Activated CD4-positive, alpha-beta memory T cell treated with anti-CD3 and anti-CD28 coated beads, Interleukin-2, amount 10 ng/mL, durations not matched to agents 7 days and 5 days (primary cell): ENCODE measurements around the gene TGFB3. TPM values are rescaled to one million over a fixed set of nuclear protein-coding genes. Genes with fewer than 3 reads are reported as not detected.

Source experiments
- CTCF ChIA-PET: fragments of 350-600 bp; sonication (Branson Sonifier 250); formaldehyde crosslinking; loops from one replicate; lab custom pipeline; 2021; ENCODE audit warnings: antibody characterized with exemption, inconsistent platforms; lab: Charles Lee
- POLR2A ChIA-PET: fragments of 350-600 bp; sonication (Branson Sonifier 250); formaldehyde crosslinking; loops from one replicate; lab custom pipeline; 2021; ENCODE audit warnings: antibody characterized with exemption; lab: Charles Lee
- DNase-seq: peaks from one replicate; pipeline ENCODE4 v3.0.0-alpha.2; 2020
- H3K27ac Mint-ChIP-seq: one replicate; pipeline ENCODE4 v1.8.0; 2021; ENCODE audit warnings: mild to moderate bottlenecking, mixed read lengths
- H3K27me3 Mint-ChIP-seq: one replicate; pipeline ENCODE4 v1.8.0; 2021; ENCODE audit warnings: mixed read lengths
- H3K36me3 Mint-ChIP-seq: one replicate; pipeline ENCODE4 v1.8.0; 2021; ENCODE audit warnings: low read depth, mixed read lengths
- H3K4me1 Mint-ChIP-seq: one replicate; pipeline ENCODE4 v1.8.0; 2021; ENCODE audit warnings: mixed read lengths
- H3K4me3 Mint-ChIP-seq: one replicate; pipeline ENCODE4 v1.8.0; 2021; ENCODE audit warnings: mild to moderate bottlenecking, mixed read lengths
- H3K9me3 Mint-ChIP-seq: one replicate; pipeline ENCODE4 v1.8.0; 2021; ENCODE audit warnings: mixed read lengths
- total RNA-seq, 2 experiments: library from RNA; stranded (reverse); gene quantifications; one replicate each; pipeline ENCODE4 v1.2.3, GENCODE V29; 2021

Gene TGFB3
- total RNA-seq, 2 experiments from 2014 or later, result 1.8 to 2.1 TPM

DNA sequence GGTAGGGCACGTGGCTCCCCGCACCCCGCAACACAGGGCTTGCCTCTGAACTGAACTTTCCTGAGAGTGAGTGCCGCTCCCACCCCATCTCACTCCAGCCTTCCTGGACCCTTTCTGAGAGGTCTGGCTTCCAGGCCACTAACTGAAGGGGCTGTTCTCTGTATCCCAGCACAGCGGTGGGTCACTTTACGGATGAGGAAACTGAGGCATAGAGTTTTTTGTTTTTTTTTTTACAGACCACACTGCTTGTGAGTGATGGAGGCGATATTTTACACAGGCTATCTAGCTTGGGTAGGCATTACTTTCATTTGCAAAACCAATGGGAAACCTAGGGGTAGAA, 1.2 kb upstream of the TGFB3 start:
- no peak overlapping the region for H3K27ac Mint-ChIP-seq
- POLR2A ChIA-PET, result interaction anchor here (1.1 to 1.7 kb wide), 3 partner anchors 11 to 274 kb away, joined by 3 to 10 read pairs (median 3); no protein-coding TSS in a partner anchor
- H3K9me3 Mint-ChIP-seq, result no peaks in the 10 kb centered on the region
- peaks cover 16% of the 10 kb centered on the region for H3K27me3 Mint-ChIP-seq
- CTCF ChIA-PET, result interaction anchor here (0.6 to 11.6 kb wide), 25 partner anchors 9 to 405 kb away, joined by 3 to 182 read pairs (median 4); partner anchors contain the start of genes ERG28, FLVCR2 and TTLL5
- no peak for DNase-seq
- no peaks in the 10 kb centered on the region for H3K36me3 Mint-ChIP-seq
- peaks cover 49% of the 10 kb centered on the region for H3K4me1 Mint-ChIP-seq
- peak overlapping the region; percentile 69 for H3K4me3 Mint-ChIP-seq

- ChIA-PET POLR2A (interaction anchor here (1.1 to 1.7 kb wide), 3 partner anchors 12 to 274 kb away, joined by 3 to 10 read pairs (median 3); no protein-coding TSS in a partner anchor), CTCF (interaction anchor here (0.6 to 11.6 kb wide), 27 partner anchors 9 to 405 kb away, joined by 3 to 182 read pairs (median 4); partner anchors contain the start of genes ERG28, FLVCR2 and TTLL5)
- H3K36me3 Mint-ChIP-seq, result no peaks in the 10 kb centered on the region
- peaks cover 16% of the 10 kb centered on the region for H3K27me3 Mint-ChIP-seq
- H3K9me3 Mint-ChIP-seq, result no peaks in the 10 kb centered on the region
- peak; percentile 79 for DNase-seq
- H3K4me1 Mint-ChIP-seq, result peaks cover 49% of the 10 kb centered on the region
- peak overlapping the region; percentile 47 for H3K27ac Mint-ChIP-seq
- peak overlapping the region; percentile 74 for H3K4me3 Mint-ChIP-seq
Observed at GRCh38 chr14:75982266-75983018, 647 bp upstream of the TGFB3 start.

DNA sequence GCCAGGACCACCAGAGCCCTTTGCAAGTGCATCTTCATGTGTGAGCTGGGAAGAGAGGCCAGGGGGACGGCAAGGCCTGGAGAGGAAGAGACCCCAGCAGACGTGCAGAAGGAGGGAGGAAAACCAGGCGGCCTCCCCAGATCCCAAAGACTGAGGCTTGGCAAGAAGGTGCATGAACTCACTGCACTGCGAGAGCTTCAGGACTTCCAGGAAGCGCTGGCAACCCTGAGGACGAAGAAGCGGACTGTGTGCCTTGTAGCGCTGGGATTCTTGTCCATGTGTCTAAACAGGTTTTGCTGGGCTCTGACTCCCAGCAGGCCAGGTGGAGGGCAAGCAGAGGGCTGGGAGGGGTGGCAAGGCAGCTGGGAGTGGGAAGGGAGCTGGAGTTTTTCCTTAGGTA, 939 bp downstream of the TGFB3 start:
- POLR2A ChIA-PET, result no interaction called here
- DNase-seq, result no peak
- Mint-ChIP-seq H3K27me3 (peaks cover 16% of the 10 kb centered on the region), H3K4me3 (peak overlapping the region; percentile 74), H3K9me3 (no peaks in the 10 kb centered on the region), H3K4me1 (peaks cover 40% of the 10 kb centered on the region), H3K27ac (no peak overlapping the region), H3K36me3 (no peaks in the 10 kb centered on the region)
- CTCF ChIA-PET, result interaction anchor here (5.0 to 11.6 kb wide), 2 partner anchors 74 to 271 kb away, joined by 74 to 182 read pairs; no protein-coding TSS in a partner anchor

GRCh38 chr14:75979648-75980565, 1.9 kb downstream of the TGFB3 start:
- ChIA-PET POLR2A (interaction anchor here (0.8 kb wide), 1 partner anchor 270 kb away, joined by 3 read pairs; no protein-coding TSS in a partner anchor), CTCF (interaction anchor here (1.1 to 11.6 kb wide), 6 partner anchors 61 to 402 kb away, joined by 3 to 182 read pairs (median 4); no protein-coding TSS in a partner anchor)
- no peaks in the 10 kb centered on the region for H3K9me3 Mint-ChIP-seq
- peaks cover 37% of the 10 kb centered on the region for H3K4me1 Mint-ChIP-seq
- no peaks in the 10 kb centered on the region for H3K36me3 Mint-ChIP-seq
- no peak overlapping the region for H3K27ac Mint-ChIP-seq
- no peak for DNase-seq
- H3K4me3 Mint-ChIP-seq, result no peak overlapping the region
- peaks cover 16% of the 10 kb centered on the region for H3K27me3 Mint-ChIP-seq

DNA sequence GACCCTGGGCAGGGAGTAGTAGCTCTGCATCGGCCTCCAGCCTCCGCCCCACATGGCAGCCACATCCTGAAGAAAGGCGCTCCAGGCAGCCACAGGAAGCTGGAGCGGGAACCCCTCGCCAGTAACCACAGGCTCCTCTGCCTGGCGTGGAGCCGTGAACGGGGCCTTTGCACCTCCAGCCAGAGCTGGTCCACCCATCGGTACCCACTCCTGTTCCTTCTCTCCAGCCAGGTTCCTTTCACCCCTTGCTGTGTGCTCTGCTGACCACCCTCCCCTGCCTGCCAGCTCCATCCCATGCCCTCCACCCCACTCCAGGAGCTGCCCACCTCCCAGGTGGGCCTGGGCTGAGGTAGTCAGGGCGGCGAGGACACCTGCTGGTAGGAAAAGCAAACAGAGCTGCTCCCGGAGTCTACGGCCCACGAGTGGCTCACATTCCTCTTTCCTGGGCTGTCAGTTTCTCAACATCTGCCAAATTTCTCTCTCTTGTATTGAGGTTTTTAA, 2.7 kb downstream of the TGFB3 start:
- no peak overlapping the region for H3K27ac Mint-ChIP-seq
- H3K4me3 Mint-ChIP-seq, result no peak overlapping the region
- ChIA-PET CTCF (interaction anchor here (1.1 to 11.6 kb wide), 6 partner anchors 60 to 402 kb away, joined by 3 to 182 read pairs (median 4); no protein-coding TSS in a partner anchor), POLR2A (interaction anchor here (0.8 kb wide), 1 partner anchor 270 kb away, joined by 3 read pairs; no protein-coding TSS in a partner anchor)
- peaks cover 37% of the 10 kb centered on the region for H3K4me1 Mint-ChIP-seq
- no peak for DNase-seq
- H3K36me3 Mint-ChIP-seq, result no peaks in the 10 kb centered on the region
- peaks cover 9% of the 10 kb centered on the region for H3K27me3 Mint-ChIP-seq
- H3K9me3 Mint-ChIP-seq, result no peaks in the 10 kb centered on the region

DNA sequence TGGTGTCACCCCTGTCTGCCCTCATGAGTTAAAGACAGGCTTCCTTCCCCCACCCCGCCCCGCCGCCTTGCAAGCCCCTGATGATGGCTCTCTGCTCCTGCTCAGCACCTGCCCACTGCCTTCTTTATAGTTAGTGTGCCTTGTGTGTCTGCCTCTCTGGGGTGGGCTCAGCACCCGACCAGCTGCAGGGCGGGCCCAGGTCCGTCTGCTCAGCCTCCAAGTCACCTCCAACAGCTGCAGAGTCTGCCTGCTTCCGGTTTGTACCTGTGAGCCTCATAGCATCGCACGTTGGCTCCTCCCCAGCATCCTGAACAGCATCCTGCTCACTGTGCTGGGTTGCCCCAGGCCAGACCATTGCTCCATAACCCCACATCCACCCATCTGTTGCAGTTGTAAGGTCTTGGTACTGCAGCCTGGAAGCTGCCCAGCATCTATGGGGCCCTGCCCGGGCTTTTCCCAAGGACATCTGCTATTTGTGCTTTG, 3.5 kb downstream of the TGFB3 start:
- ChIA-PET POLR2A (no interaction called here), CTCF (interaction anchor here (1.8 to 11.6 kb wide), 3 partner anchors 71 to 268 kb away, joined by 4 to 182 read pairs (median 74); no protein-coding TSS in a partner anchor)
- no peaks in the 10 kb centered on the region for H3K36me3 Mint-ChIP-seq
- peaks cover 37% of the 10 kb centered on the region for H3K4me1 Mint-ChIP-seq
- peaks cover 3% of the 10 kb centered on the region for H3K27me3 Mint-ChIP-seq
- H3K4me3 Mint-ChIP-seq, result no peak overlapping the region
- H3K27ac Mint-ChIP-seq, result no peak overlapping the region
- H3K9me3 Mint-ChIP-seq, result no peaks in the 10 kb centered on the region
- DNase-seq, result peak; percentile 29

GRCh38 chr14:75977582-75977943, 4.2 kb downstream of the TGFB3 start:
- Mint-ChIP-seq H3K27me3 (no peaks in the 10 kb centered on the region), H3K4me1 (peaks cover 33% of the 10 kb centered on the region), H3K4me3 (no peak overlapping the region), H3K27ac (no peak overlapping the region), H3K9me3 (no peaks in the 10 kb centered on the region), H3K36me3 (no peaks in the 10 kb centered on the region)
- DNase-seq, result no peak
- ChIA-PET POLR2A (interaction anchor here (0.6 kb wide), 1 partner anchor 26 kb away, joined by 4 read pairs; no protein-coding TSS in a partner anchor), CTCF (interaction anchor here (0.7 to 11.6 kb wide), 3 partner anchors 71 to 267 kb away, joined by 3 to 182 read pairs (median 5); no protein-coding TSS in a partner anchor)

DNA sequence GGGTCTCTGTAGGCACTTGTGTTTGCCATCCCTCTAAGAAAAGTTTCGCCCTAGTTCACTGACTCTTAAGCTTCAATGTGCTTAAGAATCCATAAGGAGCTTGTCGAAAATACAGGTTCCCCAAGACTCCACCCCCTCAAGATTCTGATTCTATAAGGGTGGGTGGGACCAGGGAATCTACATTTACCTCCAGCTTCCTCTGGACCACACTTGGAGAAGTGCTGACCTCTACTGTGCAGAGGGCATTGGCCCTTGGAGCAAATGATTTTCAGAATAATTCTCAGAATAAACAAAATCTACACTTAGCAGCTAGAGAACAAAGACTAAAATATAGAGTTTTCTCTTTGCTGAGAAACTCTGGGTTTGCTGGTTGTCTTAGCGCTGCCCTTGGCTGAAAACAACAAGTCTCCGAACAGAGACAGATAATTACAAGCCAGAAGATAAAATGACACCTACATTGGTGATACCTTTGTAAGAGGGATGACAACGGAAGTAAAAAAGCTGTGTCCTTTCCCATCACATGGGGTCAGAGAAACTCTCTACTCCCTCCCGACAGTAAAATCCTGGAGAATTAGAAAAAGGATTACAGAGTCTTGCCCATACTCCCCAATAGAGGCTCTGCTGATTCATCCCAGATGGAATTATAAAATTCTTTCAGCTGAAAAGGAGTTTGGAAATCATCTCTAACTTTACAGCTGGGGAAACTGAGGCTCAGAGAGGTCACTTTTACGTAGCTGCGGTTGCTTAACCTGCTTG, 4.8 kb downstream of the TGFB3 start:
- H3K36me3 Mint-ChIP-seq, result no peaks in the 10 kb centered on the region
- H3K9me3 Mint-ChIP-seq, result no peaks in the 10 kb centered on the region
- H3K4me1 Mint-ChIP-seq, result peaks cover 33% of the 10 kb centered on the region
- no peak overlapping the region for H3K27ac Mint-ChIP-seq
- no peaks in the 10 kb centered on the region for H3K27me3 Mint-ChIP-seq
- no peak overlapping the region for H3K4me3 Mint-ChIP-seq
- CTCF ChIA-PET, result interaction anchor here (0.7 to 11.6 kb wide), 3 partner anchors 70 to 267 kb away, joined by 3 to 182 read pairs (median 5); no protein-coding TSS in a partner anchor
- POLR2A ChIA-PET, result interaction anchor here (0.6 kb wide), 1 partner anchor 26 kb away, joined by 4 read pairs; no protein-coding TSS in a partner anchor
- no peak for DNase-seq

DNA sequence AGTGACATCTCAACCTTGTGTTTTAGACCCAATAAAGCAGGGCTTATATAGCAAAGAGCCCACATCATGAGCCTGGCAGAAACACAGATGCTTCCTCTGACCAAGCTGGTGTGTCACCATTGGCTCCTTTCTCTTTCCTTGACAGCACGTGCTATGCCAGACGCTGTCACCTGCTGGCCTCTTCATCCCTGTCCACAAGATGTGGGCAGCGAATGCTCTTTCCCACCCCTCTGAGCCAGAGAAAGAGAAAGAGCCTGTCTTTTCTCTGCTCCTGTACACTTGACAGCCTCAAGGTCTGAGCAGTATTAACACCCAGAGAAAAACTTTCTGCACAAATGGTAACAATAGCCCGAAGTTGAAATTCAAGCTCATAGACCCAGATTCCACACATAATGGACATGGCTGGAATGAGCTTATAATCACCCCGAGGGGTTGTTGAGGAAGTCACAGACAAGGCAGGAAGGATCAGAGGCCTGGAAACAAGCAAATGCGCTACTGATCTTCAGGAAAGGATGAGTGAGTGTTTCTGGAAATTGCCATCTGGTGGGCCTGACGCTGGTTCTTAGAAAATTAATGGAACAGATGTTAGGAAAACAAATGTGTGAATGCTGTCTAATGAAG, 8.9 kb downstream of the TGFB3 start:
- Mint-ChIP-seq H3K36me3 (no peaks in the 10 kb centered on the region), H3K27ac (no peak overlapping the region), H3K4me3 (no peak overlapping the region), H3K9me3 (no peaks in the 10 kb centered on the region), H3K27me3 (no peaks in the 10 kb centered on the region), H3K4me1 (no peaks in the 10 kb centered on the region)
- POLR2A ChIA-PET, result no interaction called here
- CTCF ChIA-PET, result interaction anchor here (2.0 kb wide), 1 partner anchor 66 kb away, joined by 5 read pairs; no protein-coding TSS in a partner anchor
- no peak for DNase-seq

GRCh38 chr14:75971509-75971908, 10.3 kb downstream of the TGFB3 start:
- POLR2A ChIA-PET, result no interaction called here
- H3K27ac Mint-ChIP-seq, result no peak overlapping the region

GRCh38 chr14:75970989-75971388, 10.8 kb downstream of the TGFB3 start:
- POLR2A ChIA-PET, result no interaction called here
- H3K9me3 Mint-ChIP-seq, result no peaks in the 10 kb centered on the region
- CTCF ChIA-PET, result interaction anchor here (1.6 kb wide), 1 partner anchor 64 kb away, joined by 3 read pairs; no protein-coding TSS in a partner anchor

More at GRCh38 chr14:75971509-75971908, 10.3 kb downstream of the TGFB3 start:
- Mint-ChIP-seq H3K9me3 (no peaks in the 10 kb centered on the region), H3K4me1 (no peaks in the 10 kb centered on the region), H3K27me3 (no peaks in the 10 kb centered on the region), H3K36me3 (no peaks in the 10 kb centered on the region), H3K4me3 (no peak overlapping the region)
- CTCF ChIA-PET, result interaction anchor here (1.6 kb wide), 1 partner anchor 65 kb away, joined by 3 read pairs; no protein-coding TSS in a partner anchor
- DNase-seq, result no peak

More at GRCh38 chr14:75970989-75971388, 10.8 kb downstream of the TGFB3 start:
- Mint-ChIP-seq H3K27ac (no peak overlapping the region), H3K4me3 (no peak overlapping the region), H3K36me3 (no peaks in the 10 kb centered on the region), H3K27me3 (no peaks in the 10 kb centered on the region), H3K4me1 (no peaks in the 10 kb centered on the region)
- no peak for DNase-seq
